Activated CD8-positive, alpha-beta T cell treated with anti-CD3 and anti-CD28 coated beads for 36 hours (primary cell): Measurements from ENCODE around the gene ZFAND6. TPM values are rescaled to one million over a fixed set of nuclear protein-coding genes. Genes with fewer than 3 reads are reported as not detected.
"Not testable (repeated sequence)": the region's sequence is repeated elsewhere in the genome, so short reads cannot be mapped to it uniquely, and the experiment has no call there.

Experiments
- ATAC-seq: fragments of 200-7000 bp; cut with Tn5 transposase; one replicate; pipeline ENCODE4 v1.10.0; 2021; ENCODE audit warnings: mild to moderate bottlenecking, moderate library complexity
- CTCF ChIA-PET: fragments of 350-600 bp; sonication (Branson Sonifier 250); formaldehyde crosslinking; loops from one replicate; lab custom pipeline; 2021; ENCODE audit warnings: antibody characterized with exemption; lab: Charles Lee
- POLR2A ChIA-PET: fragments of 350-600 bp; sonication (Branson Sonifier 250); formaldehyde crosslinking; loops from one replicate; lab custom pipeline; 2021; ENCODE audit warnings: antibody characterized with exemption; lab: Charles Lee
- DNase-seq: peaks from one replicate; pipeline ENCODE4 v3.0.0-alpha.2; 2020
- H3K27ac Mint-ChIP-seq: one replicate; pipeline ENCODE4 v1.8.0; 2021; ENCODE audit warnings: mild to moderate bottlenecking, mixed read lengths
- H3K27me3 Mint-ChIP-seq: one replicate; pipeline ENCODE4 v1.8.0; 2021; ENCODE audit warnings: mixed read lengths
- H3K36me3 Mint-ChIP-seq: one replicate; pipeline ENCODE4 v1.8.0; 2021; ENCODE audit warnings: low read depth, mixed read lengths
- H3K4me1 Mint-ChIP-seq: one replicate; pipeline ENCODE4 v1.8.0; 2021; ENCODE audit warnings: low read depth, mixed read lengths
- H3K4me3 Mint-ChIP-seq: one replicate; pipeline ENCODE4 v1.8.0; 2021; ENCODE audit warnings: mild to moderate bottlenecking, moderate library complexity, mixed read lengths
- H3K9me3 Mint-ChIP-seq: one replicate; pipeline ENCODE4 v1.8.0; 2021; ENCODE audit warnings: mixed read lengths
- CTCF ChIP-seq: fragments of 200-600 bp; IDR thresholded peaks from one replicate; pipeline ENCODE4 v1.8.0; 2022; ENCODE audit warnings: antibody characterized with exemption, mild to moderate bottlenecking
- intact Hi-C: fragments of 100-400 bp; cut with micrococcal nuclease; formaldehyde crosslinking; loops from one replicate; pipeline ENCODE4 v1.10.0; 2022
- total RNA-seq, 2 experiments: library from RNA; stranded (reverse); gene quantifications; one replicate each; pipeline ENCODE4 v1.2.3, GENCODE V29; 2021

ZFAND6 gene
- total RNA-seq, 2 experiments from 2014 or later, result 29.6 to 30.7 TPM

- Mint-ChIP-seq H3K36me3 (peaks cover 5% of the 10 kb centered on the region), H3K4me1 (peaks cover 31% of the 10 kb centered on the region), H3K27ac (peak within 1 kb of the TSS; percentile 93), H3K9me3 (no peaks in the 10 kb centered on the region), H3K27me3 (no peaks in the 10 kb centered on the region), H3K4me3 (peak within 1 kb of the TSS; percentile 90)
- no peak for TF ChIP-seq CTCF
- ATAC-seq (peak; percentile 37), DNase-seq (peak; percentile 71)
- intact Hi-C loops, result no loop called here
- ChIA-PET CTCF (interaction anchor here (1.0 to 1.4 kb wide), 2 partner anchors 92 to 230 kb away, joined by 3 read pairs; no protein-coding TSS in a partner anchor), POLR2A (interaction anchor here (0.6 to 1.2 kb wide), 6 partner anchors 15 to 703 kb away, joined by 3 to 5 read pairs (median 3); partner anchors contain the start of gene BCL2A1)
Measured at GRCh38 chr15:80152896-80153876, 93.7 kb downstream of the ZFAND6 start, which contains the start of gene FAH. Gene FAH, plus strand, starts transcription at chr15:80152999. Its CDS starts 56 bp downstream, at chr15:80153055.

- CTCF ChIA-PET, result interaction anchor here (1.4 kb wide), 1 partner anchor 93 kb away, joined by 3 read pairs; no protein-coding TSS in a partner anchor
- Mint-ChIP-seq H3K4me1 (peaks cover 31% of the 10 kb centered on the region), H3K27me3 (no peaks in the 10 kb centered on the region), H3K4me3 (peak overlapping the region; percentile 90), H3K27ac (peak overlapping the region; percentile 93), H3K9me3 (no peaks in the 10 kb centered on the region), H3K36me3 (peaks cover 5% of the 10 kb centered on the region)
- intact Hi-C loops, result no loop called here
- ATAC-seq, result no peak
- DNase-seq, result no peak
- POLR2A ChIA-PET, result interaction anchor here (1.0 to 1.2 kb wide), 4 partner anchors 22 to 183 kb away, joined by 3 to 5 read pairs (median 4); partner anchors contain the start of gene BCL2A1
- no peak for TF ChIP-seq CTCF
Measured at GRCh38 chr15:80153900-80154299, 94.4 kb downstream of the ZFAND6 start.

- TF ChIP-seq CTCF, result no peak
- CTCF ChIA-PET, result interaction anchor here (1.4 kb wide), 1 partner anchor 93 kb away, joined by 3 read pairs; no protein-coding TSS in a partner anchor
- Mint-ChIP-seq H3K36me3 (peaks cover 7% of the 10 kb centered on the region), H3K4me1 (peaks cover 31% of the 10 kb centered on the region), H3K27ac (no peak overlapping the region), H3K4me3 (peak overlapping the region; percentile 90), H3K9me3 (no peaks in the 10 kb centered on the region), H3K27me3 (no peaks in the 10 kb centered on the region)
- ATAC-seq (no peak), DNase-seq (no peak)
- POLR2A ChIA-PET, result interaction anchor here (1.2 kb wide), 1 partner anchor 27 kb away, joined by 3 read pairs; no protein-coding TSS in a partner anchor
- intact Hi-C loops, result no loop called here
Measured at GRCh38 chr15:80154336-80154735, 94.9 kb downstream of the ZFAND6 start.

GRCh38 chr15:80155001-80155377, 95.5 kb downstream of the ZFAND6 start:
- Mint-ChIP-seq H3K9me3 (no peaks in the 10 kb centered on the region), H3K4me3 (peak overlapping the region; percentile 20), H3K36me3 (peaks cover 13% of the 10 kb centered on the region), H3K4me1 (peaks cover 36% of the 10 kb centered on the region), H3K27ac (no peak overlapping the region), H3K27me3 (no peaks in the 10 kb centered on the region)
- intact Hi-C loops, result no loop called here
- no peak for ATAC-seq
- ChIA-PET CTCF (no interaction called here), POLR2A (no interaction called here)
- TF ChIP-seq CTCF, result no peak
- DNase-seq, result no peak

GRCh38 chr15:80155378-80156175, 96.1 kb downstream of the ZFAND6 start:
- H3K27me3 Mint-ChIP-seq, CTCF ChIA-PET, intact Hi-C loops, H3K9me3 Mint-ChIP-seq, H3K27ac Mint-ChIP-seq, H3K4me3 Mint-ChIP-seq, ATAC-seq, POLR2A ChIA-PET: not testable (repeated sequence)
- DNase-seq, result peak; percentile 27
- Mint-ChIP-seq H3K36me3 (peaks cover 19% of the 10 kb centered on the region), H3K4me1 (peaks cover 42% of the 10 kb centered on the region)
